ENCODE measurements around the gene FAM107B.

- TF ChIP-seq EZH2 (IDR thresholded peaks at IDR 0.05; ENCODE audit: insufficient read depth, poor library complexity, severe bottlenecking) (no peak), EZH2phosphoT487 (IDR thresholded peaks at IDR 0.05; ENCODE audit: insufficient read depth, low read depth) (no peak)
Observed at GRCh38 chr10:14598809-14599764, 175.6 kb downstream of the FAM107B start.

All from GM23248 (cell line).